OCI-LY3 (cell line): ENCODE measurements around the gene EPHA6.

Experiments
- EZH2phosphoT487 ChIP-seq: fragments of 200-600 bp; shearing (Covaris generic); IDR thresholded peaks from 2 replicates; pipeline ENCODE4 v1.6.1; 2018; ENCODE audit warnings: antibody characterized with exemption, mixed run types, low read depth
- TF ChIP-seq, protein P1 (sequence below): fragments of 200-600, 300-600 bp; sonication (generic); IDR thresholded peaks from 2 replicates; pipeline ENCODE4 v1.5.1; 2014; ENCODE audit warnings: antibody characterized with exemption, low read length, low read depth

- TF ChIP-seq, protein P1, sequence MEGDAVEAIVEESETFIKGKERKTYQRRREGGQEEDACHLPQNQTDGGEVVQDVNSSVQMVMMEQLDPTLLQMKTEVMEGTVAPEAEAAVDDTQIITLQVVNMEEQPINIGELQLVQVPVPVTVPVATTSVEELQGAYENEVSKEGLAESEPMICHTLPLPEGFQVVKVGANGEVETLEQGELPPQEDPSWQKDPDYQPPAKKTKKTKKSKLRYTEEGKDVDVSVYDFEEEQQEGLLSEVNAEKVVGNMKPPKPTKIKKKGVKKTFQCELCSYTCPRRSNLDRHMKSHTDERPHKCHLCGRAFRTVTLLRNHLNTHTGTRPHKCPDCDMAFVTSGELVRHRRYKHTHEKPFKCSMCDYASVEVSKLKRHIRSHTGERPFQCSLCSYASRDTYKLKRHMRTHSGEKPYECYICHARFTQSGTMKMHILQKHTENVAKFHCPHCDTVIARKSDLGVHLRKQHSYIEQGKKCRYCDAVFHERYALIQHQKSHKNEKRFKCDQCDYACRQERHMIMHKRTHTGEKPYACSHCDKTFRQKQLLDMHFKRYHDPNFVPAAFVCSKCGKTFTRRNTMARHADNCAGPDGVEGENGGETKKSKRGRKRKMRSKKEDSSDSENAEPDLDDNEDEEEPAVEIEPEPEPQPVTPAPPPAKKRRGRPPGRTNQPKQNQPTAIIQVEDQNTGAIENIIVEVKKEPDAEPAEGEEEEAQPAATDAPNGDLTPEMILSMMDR: no peak
- TF ChIP-seq EZH2phosphoT487: no peak
Measured at GRCh38 chr3:97705764-97706163, 891.4 kb downstream of the EPHA6 start.
